Stimulated activated CD8-positive, alpha-beta memory T cell treated with anti-CD3 and anti-CD28 coated beads, Interleukin-15, amount 100 ng/mL, for 1 hour (primary cell): ENCODE data around the gene CDH4.
"Not testable (repeated sequence)": the region's sequence is repeated elsewhere in the genome, so short reads cannot be mapped to it uniquely, and the experiment has no call there.

Experiments used
- DNase-seq: peaks from one replicate; pipeline ENCODE4 v3.0.0-alpha.2; 2020; ENCODE audit warnings: low read depth

CDH4 gene

DNA sequence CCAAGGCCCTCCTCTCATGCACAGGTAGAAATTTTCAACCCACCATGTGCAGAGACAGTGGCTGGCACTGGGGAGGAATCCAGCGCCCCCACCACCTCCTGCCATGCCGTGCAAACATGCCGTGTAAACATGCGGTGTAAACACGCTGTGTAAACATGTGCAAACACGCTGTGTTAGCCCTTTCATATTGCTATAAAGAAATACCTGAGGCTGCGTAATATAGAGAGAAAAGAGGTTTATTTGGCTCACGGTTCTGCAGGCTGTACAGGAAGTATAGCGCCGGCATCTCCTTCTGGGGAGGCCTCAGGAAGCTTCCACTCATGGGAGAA, 595.3 kb downstream of the CDH4 start:
- DNase-seq, result no peak

DNA sequence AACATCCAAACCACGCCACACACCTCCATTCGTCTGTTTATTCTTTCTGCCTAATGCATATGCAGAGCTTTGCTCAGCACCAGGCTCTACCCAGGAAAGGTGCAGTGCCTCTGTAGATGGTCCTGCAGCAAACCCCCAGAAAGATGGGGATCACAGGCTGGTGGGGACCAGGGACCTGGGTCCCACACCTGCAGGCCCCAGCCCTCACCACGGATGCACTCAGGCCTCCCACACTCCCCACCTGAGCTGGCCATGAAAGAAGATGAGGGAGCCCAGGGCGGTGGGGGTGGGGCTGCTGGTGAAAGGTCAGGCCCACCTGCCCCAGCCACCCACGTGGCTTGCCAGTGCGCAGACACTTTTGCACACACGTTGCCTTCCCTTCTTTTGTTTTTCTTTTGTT, 595.9 kb downstream of the CDH4 start:
- DNase-seq, result no peak

DNA sequence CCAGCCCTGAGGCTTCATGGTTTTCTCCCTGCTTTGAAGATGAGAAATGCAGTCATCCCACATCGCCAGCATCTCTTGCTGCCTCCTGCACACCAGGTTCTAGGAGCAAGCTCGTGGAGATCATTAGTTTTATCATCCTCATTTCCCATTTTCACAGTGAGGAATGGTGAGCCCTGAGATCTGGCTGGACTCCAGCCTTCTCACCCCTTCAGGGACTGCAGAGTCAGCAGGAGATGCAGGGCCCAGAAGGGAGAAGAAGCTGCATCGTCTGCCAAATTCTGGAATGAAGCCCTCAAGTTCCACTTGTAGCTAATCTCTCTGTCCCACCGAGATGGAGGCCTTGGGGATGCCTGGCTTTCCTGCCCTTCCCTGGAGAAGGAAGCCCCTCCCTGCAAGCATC, 596.8 kb downstream of the CDH4 start:
- DNase-seq, result no peak

DNA sequence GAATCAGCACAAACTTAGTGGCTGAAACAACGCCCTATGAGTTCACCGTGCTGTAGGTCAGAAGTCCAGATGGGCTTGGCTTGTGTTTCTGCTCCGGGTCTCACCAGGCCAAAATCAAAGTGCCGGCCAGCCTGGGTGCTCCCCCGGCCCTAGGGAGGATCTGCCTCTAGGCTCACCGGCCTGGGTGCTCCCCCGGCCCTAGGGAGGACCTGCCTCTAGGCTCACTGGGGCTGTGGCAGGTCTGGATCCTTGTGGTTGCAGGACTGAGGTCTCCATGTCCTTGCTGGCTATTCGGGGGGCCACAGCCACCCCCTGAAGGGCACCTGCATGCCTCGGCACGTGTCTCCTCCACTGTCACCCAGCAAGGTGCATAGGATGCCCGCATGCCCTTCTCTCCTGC, 597.3 kb downstream of the CDH4 start:
- DNase-seq, result no peak

DNA sequence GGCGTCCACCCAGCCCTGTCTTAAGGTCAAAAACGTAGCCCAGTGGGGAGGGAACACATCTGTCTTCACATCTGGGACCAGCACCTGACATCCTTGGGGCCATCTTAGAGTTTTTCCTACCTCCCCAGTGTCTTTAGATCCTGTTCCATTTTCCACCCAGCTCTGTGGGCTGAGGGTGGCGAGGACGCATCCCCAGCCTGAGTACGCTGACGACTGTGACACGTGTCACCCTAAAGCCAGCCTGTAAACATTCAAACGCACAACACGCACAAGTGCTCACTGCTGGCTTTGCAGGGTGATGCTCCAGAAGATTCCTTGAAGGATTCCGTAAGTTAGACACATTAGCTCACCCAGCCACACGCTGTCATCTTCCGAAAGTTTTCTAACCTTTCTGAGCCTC, 597.8 kb downstream of the CDH4 start:
- no peak for DNase-seq

DNA sequence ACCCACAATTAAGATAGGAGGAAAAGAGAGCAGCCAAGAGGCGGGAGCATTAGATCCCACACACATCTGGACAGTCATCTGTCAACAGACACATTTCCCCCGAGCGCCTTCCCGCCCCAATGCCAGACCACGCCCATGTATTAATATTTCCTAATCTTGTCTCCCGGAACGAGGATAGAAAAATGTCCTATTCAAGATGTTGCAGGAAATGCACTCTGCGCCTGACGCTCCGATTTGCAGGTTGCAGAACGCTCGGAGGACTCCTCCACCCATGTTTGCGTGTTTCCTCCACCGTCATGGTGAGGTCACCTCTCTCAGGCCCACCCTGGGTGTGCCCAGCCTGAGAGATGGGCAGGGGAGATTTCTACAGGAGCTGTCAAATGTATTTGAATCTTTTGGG, 598.4 kb downstream of the CDH4 start:
- DNase-seq, result no peak

DNA sequence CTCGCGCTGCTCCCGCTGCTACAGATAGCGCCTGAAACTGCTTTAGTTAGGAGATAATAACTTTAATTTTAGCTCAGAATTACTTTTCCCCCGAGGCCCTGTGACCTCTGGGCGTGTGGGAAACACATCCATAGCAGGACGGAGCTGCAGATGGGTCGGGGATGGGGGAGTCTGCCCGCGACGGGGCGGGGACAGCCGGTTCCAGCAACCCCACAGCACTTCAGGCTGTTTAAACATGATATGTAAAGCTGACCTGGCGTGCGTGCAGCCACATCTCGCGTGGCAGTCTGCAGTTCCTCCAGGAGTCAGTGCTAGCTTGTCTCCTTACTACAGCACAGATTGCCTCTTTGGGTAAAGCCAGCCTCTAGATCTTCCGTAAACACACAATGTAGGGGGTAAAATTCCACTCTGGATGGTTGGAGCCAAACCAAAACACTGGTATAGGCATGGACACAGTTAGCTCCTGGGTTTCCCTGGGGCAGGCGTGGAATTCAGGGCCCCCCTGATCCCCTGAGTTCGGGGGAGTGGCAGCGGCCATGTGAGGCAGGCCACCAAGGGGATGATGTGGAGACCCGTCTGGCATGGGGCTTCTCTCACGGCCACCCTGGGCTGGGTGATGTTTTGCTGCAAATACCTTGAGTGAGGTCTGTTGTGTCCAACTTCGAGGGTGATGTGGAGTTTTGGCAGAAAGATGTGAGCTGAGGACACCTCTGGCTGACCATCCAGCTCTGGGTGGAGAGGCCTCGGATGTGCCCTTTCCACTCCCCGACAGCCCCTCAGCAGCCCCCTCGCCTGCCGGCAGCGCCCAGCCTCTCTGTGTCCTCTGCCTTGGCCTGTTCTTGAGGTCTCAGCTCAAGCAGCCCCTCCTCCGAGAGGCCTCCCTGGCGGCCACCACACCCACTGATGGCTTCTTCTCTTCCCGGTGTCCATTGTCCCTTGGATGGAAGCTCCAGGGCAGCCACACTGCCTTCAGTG, 599.2 kb downstream of the CDH4 start:
- no peak for DNase-seq

DNA sequence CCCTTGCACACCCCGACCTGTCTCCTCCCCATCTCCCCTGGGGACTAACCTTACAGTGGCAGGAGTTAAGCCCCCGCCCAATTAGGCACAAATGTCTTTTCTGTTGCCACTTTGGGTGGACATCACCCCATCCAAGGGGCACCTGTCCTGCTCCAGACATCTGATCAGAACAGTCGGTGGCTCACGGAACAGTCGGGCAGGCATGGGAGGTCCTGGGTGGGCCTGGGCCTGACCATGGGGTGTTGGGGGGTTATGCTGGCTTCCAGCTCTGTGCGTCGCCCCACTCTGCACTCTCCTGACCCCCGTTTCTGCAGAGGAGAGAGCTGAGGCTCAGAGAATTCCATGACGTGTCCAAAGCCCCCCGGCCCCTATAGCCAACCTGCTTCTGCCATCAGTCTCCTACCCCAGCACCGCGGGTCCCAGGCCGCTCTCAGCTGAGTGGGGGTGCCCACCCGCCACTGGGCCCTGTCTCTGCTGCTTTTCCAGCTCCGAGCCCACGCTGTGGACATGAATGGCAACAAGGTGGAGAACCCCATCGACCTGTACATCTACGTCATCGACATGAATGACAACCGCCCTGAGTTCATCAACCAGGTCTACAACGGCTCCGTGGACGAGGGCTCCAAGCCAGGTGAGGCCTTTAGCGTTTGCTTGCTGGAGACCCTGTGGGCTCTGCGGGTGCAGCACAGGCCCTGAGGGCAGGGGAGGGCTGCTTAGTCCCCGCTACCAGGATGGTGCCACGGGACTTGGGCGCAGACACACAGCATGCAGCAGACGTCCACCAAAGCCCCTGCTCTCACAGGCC, 600.4 kb downstream of the CDH4 start:
- DNase-seq, result no peak

DNA sequence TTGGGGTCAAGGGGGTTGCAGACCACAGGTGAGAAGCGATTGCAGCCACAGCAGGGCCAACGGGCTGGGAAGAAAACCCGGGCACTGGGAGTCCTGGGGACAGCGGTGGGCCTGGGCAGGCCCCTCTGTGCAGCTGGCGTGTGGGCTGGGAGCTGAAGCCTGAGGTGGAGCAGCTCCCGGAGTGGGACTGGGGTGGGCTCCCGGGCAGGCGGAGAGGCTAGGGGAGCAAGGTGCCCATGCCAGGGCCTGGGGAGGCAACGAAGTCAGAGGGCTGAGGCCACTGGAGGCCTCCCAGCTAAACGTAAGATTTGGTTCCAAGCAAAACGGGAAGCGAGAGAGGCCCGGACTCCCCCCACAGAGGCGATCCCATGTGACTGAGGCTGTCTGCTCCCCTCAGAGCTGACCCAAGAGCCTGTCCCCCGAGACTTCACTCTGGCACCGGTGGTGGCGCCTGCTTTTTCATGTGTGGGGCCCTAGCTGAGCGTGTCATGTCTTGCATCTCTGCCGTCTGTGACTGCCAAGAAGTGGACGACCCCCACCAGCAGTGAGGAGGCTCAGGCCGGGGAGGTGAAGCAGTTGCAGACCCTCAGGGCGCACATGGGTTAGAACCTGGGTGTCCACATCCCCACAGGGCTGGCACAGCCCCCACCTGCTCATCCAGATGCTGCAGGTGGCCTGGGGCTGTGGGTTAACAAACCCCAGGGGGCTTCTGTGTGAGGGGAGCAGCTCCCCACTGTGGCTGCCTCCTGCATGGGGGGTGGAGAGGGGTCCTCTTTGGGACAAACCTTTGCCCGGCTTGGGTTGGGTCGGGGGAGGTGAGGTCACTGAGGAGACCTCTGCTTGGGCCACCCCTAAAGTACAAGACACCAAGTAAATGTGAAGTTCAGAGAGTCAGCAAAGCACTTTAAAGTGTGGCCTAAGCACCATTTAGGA, 601.3 kb downstream of the CDH4 start:
- no peak for DNase-seq

DNA sequence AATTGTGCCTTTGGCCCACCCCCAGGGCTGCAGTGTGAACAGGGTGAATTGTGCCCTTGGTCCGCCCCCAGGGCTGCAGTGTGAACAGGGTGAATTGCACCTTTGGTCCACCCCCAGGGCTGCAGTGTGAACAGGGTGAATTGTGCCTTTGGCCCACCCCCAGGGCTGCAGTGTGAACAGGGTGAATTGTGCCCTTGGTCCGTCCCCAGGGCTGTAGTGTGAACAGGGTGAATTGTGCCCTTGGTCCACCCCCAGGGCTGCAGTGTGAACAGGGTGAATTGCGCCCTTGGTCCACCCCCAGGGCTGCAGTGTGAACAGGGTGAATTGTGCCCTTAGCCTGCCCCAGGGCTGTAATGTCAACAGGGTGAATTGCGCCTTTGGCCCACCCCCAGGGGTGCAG, 602.5 kb downstream of the CDH4 start:
- DNase-seq, result not testable (repeated sequence)

DNA sequence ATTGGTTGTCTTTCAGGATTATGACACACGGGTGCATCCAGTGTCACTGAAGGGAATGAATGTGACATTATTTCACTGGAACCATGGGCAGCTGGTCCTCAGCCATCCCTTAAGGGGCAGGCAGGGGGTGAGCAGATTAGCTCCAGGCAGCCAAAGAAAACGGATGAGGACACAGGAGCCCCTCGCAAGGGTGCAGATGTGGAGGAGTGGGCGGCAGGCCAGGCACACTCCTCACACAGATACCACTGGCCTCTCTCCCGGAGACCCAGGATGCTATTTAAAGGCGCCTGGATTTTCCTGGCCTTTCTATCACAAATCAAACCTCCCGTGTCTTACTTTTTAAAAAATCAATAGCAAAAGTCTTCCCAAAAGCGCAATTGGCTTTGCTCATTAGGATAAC, 603.2 kb downstream of the CDH4 start:
- DNase-seq, result no peak

DNA sequence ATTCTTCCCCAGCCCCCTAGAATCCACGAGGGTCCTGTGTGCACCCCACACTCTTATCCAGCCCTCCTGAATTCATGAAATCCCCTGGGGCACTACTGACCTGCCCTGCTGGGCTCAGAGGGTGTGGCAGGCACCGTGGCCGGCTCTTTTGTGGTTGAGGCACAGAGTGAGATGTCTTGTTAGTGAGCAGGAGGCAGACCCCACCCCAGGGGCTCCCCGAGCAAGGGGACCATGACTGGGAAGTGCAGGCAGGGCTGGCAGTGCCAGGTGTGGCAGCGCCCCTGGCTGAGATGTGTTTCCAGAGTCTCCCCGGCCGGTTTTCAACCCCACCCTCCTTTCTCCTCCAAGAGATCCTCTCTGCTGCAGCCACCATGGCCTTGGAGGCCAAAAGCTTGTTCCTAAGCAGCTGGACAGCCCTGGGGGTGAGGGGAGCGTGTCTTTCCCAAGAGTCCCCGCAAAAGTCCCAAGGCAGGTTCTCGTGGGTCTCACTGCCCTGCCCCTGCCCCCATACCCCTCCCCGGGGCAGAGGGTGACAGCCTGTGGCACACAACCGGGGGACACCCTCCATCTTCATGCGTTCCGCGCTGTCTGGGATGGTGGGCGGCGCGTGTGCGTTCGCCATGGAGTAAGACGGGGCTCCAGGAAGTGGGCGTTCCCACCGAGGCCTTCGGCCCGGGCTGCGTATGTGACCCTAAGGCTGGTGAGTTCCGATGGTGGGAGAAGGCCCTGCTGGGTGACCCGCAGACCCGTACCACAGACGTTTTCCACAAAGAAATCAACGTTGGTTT, 604.8 kb downstream of the CDH4 start:
- no peak for DNase-seq

DNA sequence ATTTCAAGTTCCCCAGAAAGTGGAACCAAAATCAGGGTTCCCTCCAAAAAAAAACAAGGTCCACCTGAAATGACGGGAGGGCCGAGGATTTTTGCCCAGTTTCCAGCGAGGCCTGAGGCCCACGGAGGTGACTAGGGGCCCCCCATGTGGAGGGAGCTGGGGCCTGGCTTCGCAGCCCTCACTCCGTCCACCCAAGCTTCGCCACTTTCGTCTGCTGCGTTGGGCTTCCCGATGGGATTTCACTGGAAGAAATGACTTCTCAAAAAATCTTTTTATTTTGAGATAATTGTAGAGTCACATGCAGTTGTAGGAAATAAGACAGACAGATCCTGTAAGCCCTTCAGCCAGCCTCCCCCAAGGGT, 605.3 kb downstream of the CDH4 start:
- no peak for DNase-seq

DNA sequence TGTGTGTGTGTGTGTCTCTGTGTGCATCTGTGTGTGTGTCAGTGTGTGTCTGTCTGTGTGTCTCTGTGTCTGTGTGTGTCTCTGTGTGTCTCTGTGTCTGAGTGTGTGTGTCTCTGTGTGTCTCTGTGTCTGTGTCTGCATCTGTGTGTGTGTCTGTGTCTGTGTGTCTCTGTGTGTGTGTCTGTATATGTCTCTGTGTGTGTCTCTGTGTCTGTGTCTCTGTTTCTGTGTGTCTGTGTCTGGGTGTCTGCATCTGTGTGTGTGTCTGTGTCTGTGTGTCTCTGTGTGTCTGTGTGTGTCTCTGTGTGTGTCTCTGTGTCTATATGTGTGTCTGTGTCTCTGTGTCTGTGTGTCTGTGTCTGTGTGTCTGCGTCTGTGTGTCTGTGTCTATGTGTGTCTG, 605.8 kb downstream of the CDH4 start:
- DNase-seq, result no peak

DNA sequence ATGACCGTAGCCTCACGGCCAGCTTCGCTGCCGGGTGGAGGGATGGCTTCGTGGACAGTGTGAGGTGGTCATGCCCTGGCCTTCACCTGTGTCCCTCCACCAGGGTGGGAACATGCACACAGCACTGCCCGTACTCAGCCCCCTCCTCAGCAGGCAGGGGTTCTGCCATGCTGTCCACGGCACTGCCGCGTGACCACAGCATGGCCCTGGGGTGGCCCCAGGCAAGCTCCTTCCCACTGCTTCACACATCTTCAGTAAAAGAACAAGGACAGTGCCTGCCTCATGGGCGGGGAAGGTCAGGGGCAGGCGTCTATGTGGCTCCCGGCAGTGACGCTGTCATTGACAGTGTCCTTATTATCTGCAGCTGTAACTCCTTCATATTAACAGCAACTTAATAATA, 607.7 kb downstream of the CDH4 start:
- DNase-seq, result no peak

DNA sequence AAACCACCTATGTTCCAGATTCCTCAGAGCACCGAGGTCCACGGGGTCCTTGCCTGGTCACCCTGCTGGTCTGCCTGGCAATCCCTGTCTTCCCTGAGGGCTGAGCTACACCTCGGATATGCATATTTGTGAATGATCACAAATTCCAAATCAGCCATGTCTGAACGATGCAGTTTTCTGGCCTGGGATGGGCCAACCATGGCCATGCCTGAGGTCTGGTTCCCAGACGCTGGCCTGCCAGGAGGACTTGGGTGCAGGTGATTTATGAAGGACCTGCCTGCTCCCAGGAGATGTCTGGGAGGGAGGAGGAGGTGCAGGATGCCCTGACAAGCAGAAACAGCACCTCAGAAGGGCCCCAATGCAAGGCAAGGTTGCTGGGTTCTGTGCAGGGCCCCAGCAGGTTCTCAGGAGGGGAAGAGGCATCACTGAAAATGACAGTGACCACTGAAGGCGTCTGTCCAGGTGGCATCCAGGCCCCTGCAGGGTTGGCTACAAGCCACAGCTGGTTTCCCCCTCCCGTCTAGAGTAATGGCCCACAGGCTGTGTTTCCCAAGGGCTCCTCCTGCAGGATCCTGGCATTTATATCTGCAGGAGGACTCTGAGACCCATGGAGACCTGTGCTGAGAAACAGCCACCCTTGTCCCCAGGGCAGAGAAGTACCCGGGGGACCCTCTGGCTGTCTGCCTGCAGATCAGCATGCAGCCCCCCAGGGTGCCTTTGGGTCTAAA, 608.4 kb downstream of the CDH4 start:
- no peak for DNase-seq

DNA sequence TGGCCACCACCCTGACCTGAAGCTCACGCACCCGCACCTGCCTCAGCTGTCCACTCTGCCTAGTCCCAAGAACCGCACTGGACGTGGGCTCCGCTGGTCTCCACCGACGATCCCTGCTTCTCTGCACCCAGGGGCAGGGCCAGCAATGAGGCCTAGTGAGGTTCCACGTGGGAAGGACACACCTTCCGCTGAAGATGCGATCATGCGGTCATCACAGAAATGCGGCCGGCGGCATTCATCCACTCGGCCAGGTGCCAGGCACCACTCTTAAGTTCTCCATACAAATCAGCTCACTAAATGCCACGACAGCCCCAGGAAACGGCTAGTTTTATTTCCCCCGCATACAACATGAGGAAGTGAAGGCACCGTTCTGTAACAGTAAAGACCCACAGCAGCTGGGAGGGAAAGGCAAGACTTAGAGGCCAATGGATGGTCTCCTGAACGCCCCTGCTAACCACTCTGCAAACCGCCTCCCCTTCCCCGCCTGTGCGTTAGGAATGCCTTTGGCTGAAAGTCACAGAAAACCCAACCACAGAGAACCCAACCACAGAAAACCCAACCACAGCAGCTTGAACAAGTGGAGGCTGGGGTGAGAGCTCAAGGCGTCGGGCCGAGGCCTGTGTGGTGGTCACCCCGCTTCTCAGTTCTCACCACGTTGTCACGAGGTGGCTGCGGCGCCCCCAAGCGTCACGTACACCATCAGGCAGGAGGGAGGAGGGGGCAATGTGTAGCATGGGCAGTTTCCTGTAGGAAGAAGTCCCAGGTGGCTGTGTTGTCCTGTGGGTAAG, 609.2 kb downstream of the CDH4 start:
- DNase-seq, result no peak

DNA sequence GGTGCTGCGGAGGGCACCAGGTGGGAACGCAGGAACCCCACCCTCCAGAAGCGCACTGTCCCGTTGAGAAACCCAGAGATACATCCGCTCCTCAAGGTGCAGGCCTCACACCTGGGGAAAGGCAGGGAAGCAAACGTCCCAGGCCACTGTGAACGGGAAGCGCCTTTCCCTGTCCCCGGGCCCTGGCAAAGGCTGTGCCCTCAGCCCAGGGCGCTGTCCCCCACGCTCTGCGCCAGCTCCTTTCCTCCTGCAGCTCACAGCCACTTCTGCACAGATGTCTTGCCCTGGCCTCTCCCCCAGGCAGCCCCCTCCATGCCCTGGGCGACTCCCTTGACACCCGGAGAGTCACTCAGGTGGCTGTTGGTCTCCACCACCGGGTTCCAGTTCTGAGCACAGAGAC, 609.8 kb downstream of the CDH4 start:
- DNase-seq, result no peak

DNA sequence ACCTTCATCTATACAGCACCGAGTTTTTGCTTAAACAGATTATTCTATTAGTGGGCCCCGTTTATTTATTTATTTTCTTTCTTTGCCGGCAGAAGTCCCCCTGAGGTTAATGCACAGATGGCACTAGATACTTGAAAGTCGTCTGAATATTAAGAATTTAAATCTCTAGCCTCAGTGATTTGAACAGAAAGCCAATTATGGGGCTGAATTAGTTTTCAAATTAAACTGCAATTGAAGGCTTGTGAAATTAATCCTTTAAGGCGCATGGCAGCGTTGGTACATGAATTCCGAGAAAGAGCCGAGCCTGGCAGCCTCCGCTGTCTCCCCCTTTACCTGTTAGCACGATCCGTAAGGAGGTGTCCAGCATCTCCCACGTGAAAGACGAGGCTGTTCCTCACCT, 610.8 kb downstream of the CDH4 start:
- DNase-seq, result no peak

DNA sequence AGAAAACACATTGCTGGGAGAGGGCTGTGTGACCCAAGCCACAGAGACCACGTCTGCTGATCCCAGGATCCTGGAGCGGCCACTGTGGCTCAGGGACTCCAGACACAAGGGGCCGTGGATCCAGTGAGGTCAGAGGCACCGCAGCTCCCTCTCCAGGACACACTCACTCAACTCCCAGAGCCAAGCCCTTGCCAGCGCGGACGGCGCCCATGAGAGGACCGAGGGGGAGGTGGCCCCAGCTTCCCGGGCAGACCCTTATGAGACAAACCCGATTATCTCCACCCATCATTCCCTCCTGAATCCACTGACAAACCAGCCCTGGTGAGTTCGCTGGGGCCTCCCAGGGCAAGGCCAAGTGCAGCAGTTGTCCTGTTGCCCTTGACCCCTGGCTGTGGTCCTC, 612.4 kb downstream of the CDH4 start:
- DNase-seq, result no peak
